ENCODE measurements around the gene EIF1AX.
"Not testable (repeated sequence)": the region's sequence is repeated elsewhere in the genome, so short reads cannot be mapped to it uniquely, and the experiment has no call there.

EIF1AX gene

GRCh38 chrX:20141281-20142220 is at the start of gene EIF1AX:
EIF1AX (minus strand) TSS chrX:20141838; CDS start chrX:20141640, 198 bp downstream.
- H3K4me3 ChIP-seq (ENCODE audit: low read depth, low read length), result peak within 1 kb of the TSS; percentile 84
- TF ChIP-seq CTCF (IDR thresholded peaks at IDR 0.05; ENCODE audit: low read depth, low read length), result no peak

GRCh38 chrX:20189171-20189570 is 47.5 kb upstream of the EIF1AX start:
- TF ChIP-seq CTCF (IDR thresholded peaks at IDR 0.05; ENCODE audit: low read depth, low read length), result no peak
- no peak overlapping the region for H3K4me3 ChIP-seq (ENCODE audit: low read depth, low read length)

GRCh38 chrX:20181598-20182329 is 40.1 kb upstream of the EIF1AX start:
- TF ChIP-seq CTCF (IDR thresholded peaks at IDR 0.05; ENCODE audit: low read depth, low read length), result no peak
- no peak overlapping the region for H3K4me3 ChIP-seq (ENCODE audit: low read depth, low read length)

GRCh38 chrX:20177093-20177492 is 35.5 kb upstream of the EIF1AX start:
- TF ChIP-seq CTCF (IDR thresholded peaks at IDR 0.05; ENCODE audit: low read depth, low read length), result no peak
- no peak overlapping the region for H3K4me3 ChIP-seq (ENCODE audit: low read depth, low read length)

- no peak overlapping the region for H3K4me3 ChIP-seq (ENCODE audit: low read depth, low read length)
- TF ChIP-seq CTCF (IDR thresholded peaks at IDR 0.05; ENCODE audit: low read depth, low read length), result no peak
Measured at GRCh38 chrX:20173856-20174255, 32.2 kb upstream of the EIF1AX start.

GRCh38 chrX:20173313-20173712 is 31.7 kb upstream of the EIF1AX start:
- no peak for TF ChIP-seq CTCF (IDR thresholded peaks at IDR 0.05; ENCODE audit: low read depth, low read length)
- H3K4me3 ChIP-seq (ENCODE audit: low read depth, low read length), result no peak overlapping the region

GRCh38 chrX:20171887-20172286 is 30.2 kb upstream of the EIF1AX start:
- no peak overlapping the region for H3K4me3 ChIP-seq (ENCODE audit: low read depth, low read length)
- TF ChIP-seq CTCF (IDR thresholded peaks at IDR 0.05; ENCODE audit: low read depth, low read length), result no peak

GRCh38 chrX:20162516-20162915 is 20.9 kb upstream of the EIF1AX start:
- not testable (repeated sequence) for H3K4me3 ChIP-seq (ENCODE audit: low read depth, low read length)

All from WI38 (cell line).